ENCODE results near the gene TM4SF4.

DNA sequence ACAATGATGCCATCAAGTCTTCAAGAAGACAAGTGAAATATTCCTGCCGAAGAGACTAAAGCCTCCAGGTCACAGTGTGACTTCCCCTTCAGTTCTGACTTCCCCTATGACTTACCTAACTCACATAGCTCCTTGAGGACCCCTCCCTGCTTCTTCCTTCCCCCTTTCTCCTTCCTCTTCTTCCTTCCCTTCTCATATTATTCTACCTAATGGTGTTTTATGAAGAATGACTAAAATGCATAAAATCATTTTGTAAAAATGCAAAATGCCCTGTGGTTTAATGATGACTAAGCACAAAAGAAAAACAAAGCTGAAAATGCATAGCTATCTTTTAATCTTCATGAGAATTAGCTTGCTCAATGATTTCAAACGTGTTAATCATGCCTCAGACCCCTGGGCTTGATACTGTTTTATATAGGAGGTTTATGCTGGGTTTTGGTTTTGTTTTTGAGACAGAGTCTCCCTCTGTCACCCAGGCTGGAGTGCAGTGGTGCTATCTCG lies 26.1 kb upstream of the TM4SF4 start:
- TF ChIP-seq, protein P1, sequence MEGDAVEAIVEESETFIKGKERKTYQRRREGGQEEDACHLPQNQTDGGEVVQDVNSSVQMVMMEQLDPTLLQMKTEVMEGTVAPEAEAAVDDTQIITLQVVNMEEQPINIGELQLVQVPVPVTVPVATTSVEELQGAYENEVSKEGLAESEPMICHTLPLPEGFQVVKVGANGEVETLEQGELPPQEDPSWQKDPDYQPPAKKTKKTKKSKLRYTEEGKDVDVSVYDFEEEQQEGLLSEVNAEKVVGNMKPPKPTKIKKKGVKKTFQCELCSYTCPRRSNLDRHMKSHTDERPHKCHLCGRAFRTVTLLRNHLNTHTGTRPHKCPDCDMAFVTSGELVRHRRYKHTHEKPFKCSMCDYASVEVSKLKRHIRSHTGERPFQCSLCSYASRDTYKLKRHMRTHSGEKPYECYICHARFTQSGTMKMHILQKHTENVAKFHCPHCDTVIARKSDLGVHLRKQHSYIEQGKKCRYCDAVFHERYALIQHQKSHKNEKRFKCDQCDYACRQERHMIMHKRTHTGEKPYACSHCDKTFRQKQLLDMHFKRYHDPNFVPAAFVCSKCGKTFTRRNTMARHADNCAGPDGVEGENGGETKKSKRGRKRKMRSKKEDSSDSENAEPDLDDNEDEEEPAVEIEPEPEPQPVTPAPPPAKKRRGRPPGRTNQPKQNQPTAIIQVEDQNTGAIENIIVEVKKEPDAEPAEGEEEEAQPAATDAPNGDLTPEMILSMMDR (optimal IDR thresholded peaks at IDR 0.05 in 1 of 3, IDR thresholded peaks at IDR 0.05 in 1 of 3, conservative IDR thresholded peaks at IDR 0.05 in 1 of 3; ENCODE audit: extremely low read depth in 1 of 3, insufficient read depth in 2 of 3, low read length in 3 of 3), result no peak
- no peak for TF ChIP-seq EZH2 (IDR thresholded peaks at IDR 0.05; ENCODE audit: low read length)

Measured in keratinocyte (primary cell).